ENCODE measurements around the gene WDR36.

- TF ChIP-seq MXI1 (IDR thresholded peaks at IDR 0.05; ENCODE audit: low read depth, low read length): no peak
- TF ChIP-seq CTCF (IDR thresholded peaks at IDR 0.05 in 2 of 3, conservative IDR thresholded peaks at IDR 0.05 in 1 of 3; ENCODE audit: control insufficient read depth in 2 of 3, extremely low read depth in 1 of 3, insufficient read depth in 1 of 3, low read depth in 3 of 3, low read length in 3 of 3): no peak
- TF ChIP-seq SREBF2 (IDR thresholded peaks at IDR 0.05; ENCODE audit: low read length): no peak
- TF ChIP-seq RAD21 (IDR thresholded peaks at IDR 0.05; ENCODE audit: insufficient read depth, low read depth, low read length): no peak
- no peak for TF ChIP-seq NR2C1 (IDR thresholded peaks at IDR 0.05)
- no peak for TF ChIP-seq KDM1A (IDR thresholded peaks at IDR 0.05; ENCODE audit: borderline replicate concordance)
- no peak for TF ChIP-seq EZH2 (IDR thresholded peaks at IDR 0.05; ENCODE audit: borderline replicate concordance, control insufficient read depth, low read depth, low read length)
- TF ChIP-seq MAX (IDR thresholded peaks at IDR 0.05; ENCODE audit: low read depth, low read length): no peak
- TF ChIP-seq SRF (IDR thresholded peaks at IDR 0.05; ENCODE audit: low read depth in 2 of 2, low read length in 2 of 2): no peak
- TF ChIP-seq POLR2A (IDR thresholded peaks at IDR 0.05; ENCODE audit: low read depth, low read length): no peak
- TF ChIP-seq E4F1 (IDR thresholded peaks at IDR 0.05; ENCODE audit: borderline replicate concordance, partially characterized antibody): no peak
Observed at GRCh38 chr5:111120911-111121310, 28.8 kb downstream of the WDR36 start.

Data from GM12878 (cell line).